ENCODE measurements around the gene QRFP. TPM values are rescaled to one million over a fixed set of nuclear protein-coding genes. Genes with fewer than 3 reads are reported as not detected.

The QRFP gene
- total RNA-seq, 2 experiments from 2014 or later, result not detected

- CTCF ChIA-PET, result no interaction called here
- H3K27me3 Mint-ChIP-seq, result peaks cover 61% of the 10 kb centered on the region
Measured at GRCh38 chr9:130937146-130938076, 40.8 kb upstream of the QRFP start.

GRCh38 chr9:130936285-130937117 lies 39.9 kb upstream of the QRFP start:
- Mint-ChIP-seq H3K27me3 (peaks cover 64% of the 10 kb centered on the region), H3K36me3 (ENCODE audit: low read depth) (no peaks in the 10 kb centered on the region), H3K9me3 (no peaks in the 10 kb centered on the region), H3K4me3 (no peak overlapping the region), H3K27ac (no peak overlapping the region), H3K4me1 (peaks cover 13% of the 10 kb centered on the region)
- ChIA-PET CTCF (no interaction called here), POLR2A (no interaction called here)
- no peak for DNase-seq

More at GRCh38 chr9:130937146-130938076, 40.8 kb upstream of the QRFP start:
- no peaks in the 10 kb centered on the region for H3K36me3 Mint-ChIP-seq (ENCODE audit: low read depth)
- peak overlapping the region; percentile 40 for H3K4me3 Mint-ChIP-seq
- no peak overlapping the region for H3K27ac Mint-ChIP-seq
- POLR2A ChIA-PET, result no interaction called here
- H3K4me1 Mint-ChIP-seq, result peaks cover 13% of the 10 kb centered on the region
- DNase-seq, result no peak
- H3K9me3 Mint-ChIP-seq, result no peaks in the 10 kb centered on the region

- peaks cover 8% of the 10 kb centered on the region for H3K4me1 Mint-ChIP-seq
- no peaks in the 10 kb centered on the region for H3K9me3 Mint-ChIP-seq
- no peak overlapping the region for H3K4me3 Mint-ChIP-seq
- no peak overlapping the region for H3K27ac Mint-ChIP-seq
- peaks cover 57% of the 10 kb centered on the region for H3K27me3 Mint-ChIP-seq
- H3K36me3 Mint-ChIP-seq (ENCODE audit: low read depth), result no peaks in the 10 kb centered on the region
- no peak for DNase-seq
- POLR2A ChIA-PET, result no interaction called here
- CTCF ChIA-PET, result no interaction called here
Measured at GRCh38 chr9:130935648-130936271, 39.1 kb upstream of the QRFP start.

GRCh38 chr9:130934702-130935647 lies 38.4 kb upstream of the QRFP start:
- no peak for DNase-seq
- Mint-ChIP-seq H3K27ac (no peak overlapping the region), H3K9me3 (no peaks in the 10 kb centered on the region), H3K4me3 (no peak overlapping the region), H3K36me3 (ENCODE audit: low read depth) (no peaks in the 10 kb centered on the region), H3K27me3 (peaks cover 52% of the 10 kb centered on the region), H3K4me1 (peaks cover 4% of the 10 kb centered on the region)
- ChIA-PET CTCF (no interaction called here), POLR2A (no interaction called here)

GRCh38 chr9:130934246-130934645 lies 37.6 kb upstream of the QRFP start:
- Mint-ChIP-seq H3K36me3 (ENCODE audit: low read depth) (no peaks in the 10 kb centered on the region), H3K4me1 (peaks cover 4% of the 10 kb centered on the region), H3K9me3 (no peaks in the 10 kb centered on the region), H3K4me3 (no peak overlapping the region), H3K27ac (no peak overlapping the region), H3K27me3 (peaks cover 51% of the 10 kb centered on the region)
- ChIA-PET CTCF (no interaction called here), POLR2A (no interaction called here)
- DNase-seq, result no peak

- H3K36me3 Mint-ChIP-seq (ENCODE audit: low read depth), result no peaks in the 10 kb centered on the region
- H3K27me3 Mint-ChIP-seq, result peaks cover 48% of the 10 kb centered on the region
- no peak overlapping the region for H3K4me3 Mint-ChIP-seq
- CTCF ChIA-PET, result no interaction called here
- DNase-seq, result no peak
- POLR2A ChIA-PET, result no interaction called here
- H3K9me3 Mint-ChIP-seq, result no peaks in the 10 kb centered on the region
- no peak overlapping the region for H3K27ac Mint-ChIP-seq
- H3K4me1 Mint-ChIP-seq, result peaks cover 3% of the 10 kb centered on the region
Measured at GRCh38 chr9:130933114-130934046, 36.8 kb upstream of the QRFP start.

GRCh38 chr9:130932255-130933079 lies 35.9 kb upstream of the QRFP start:
- H3K9me3 Mint-ChIP-seq, result no peaks in the 10 kb centered on the region
- CTCF ChIA-PET, result no interaction called here
- H3K36me3 Mint-ChIP-seq (ENCODE audit: low read depth), result no peaks in the 10 kb centered on the region
- no peaks in the 10 kb centered on the region for H3K4me1 Mint-ChIP-seq
- no peak overlapping the region for H3K4me3 Mint-ChIP-seq
- POLR2A ChIA-PET, result no interaction called here
- peaks cover 43% of the 10 kb centered on the region for H3K27me3 Mint-ChIP-seq
- DNase-seq, result no peak
- no peak overlapping the region for H3K27ac Mint-ChIP-seq

DNA sequence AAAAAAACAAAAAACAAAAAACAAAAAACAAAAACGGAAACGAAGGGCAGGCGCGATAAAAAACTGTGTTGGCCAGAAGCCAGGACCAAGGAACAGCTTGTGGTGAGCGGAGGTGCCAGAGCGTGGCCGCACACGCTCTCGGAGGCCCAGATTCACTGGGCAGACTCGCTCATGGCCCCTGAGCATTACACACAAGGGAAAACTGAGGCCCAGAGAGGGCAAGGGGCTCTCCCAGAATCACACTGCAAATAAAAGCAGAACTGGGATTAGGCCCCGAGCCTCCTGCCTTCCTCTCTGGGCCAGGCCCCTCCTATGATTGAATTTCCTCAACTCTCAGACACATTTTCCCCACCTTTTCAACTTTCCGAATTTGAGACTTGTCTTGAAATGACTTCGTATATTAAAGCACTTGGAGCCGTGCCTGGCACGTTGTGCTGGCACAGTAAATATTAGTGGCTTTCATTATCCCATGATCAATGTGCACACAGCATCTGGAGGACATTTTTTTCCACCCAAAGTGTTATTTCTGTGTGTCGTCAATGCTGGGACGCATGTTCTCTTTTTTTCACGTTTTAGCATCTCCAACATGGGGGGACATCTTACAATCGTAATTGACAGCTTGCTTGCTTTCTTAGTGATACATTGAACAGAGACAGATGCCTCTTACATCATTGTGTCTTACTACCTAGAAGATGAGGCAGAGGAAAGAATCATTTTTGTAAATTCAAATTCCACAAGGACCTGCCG lies 35.1 kb upstream of the QRFP start:
- no peak overlapping the region for H3K4me3 Mint-ChIP-seq
- ChIA-PET CTCF (no interaction called here), POLR2A (no interaction called here)
- H3K9me3 Mint-ChIP-seq, result no peaks in the 10 kb centered on the region
- H3K27ac Mint-ChIP-seq, result no peak overlapping the region
- H3K27me3 Mint-ChIP-seq, result peaks cover 35% of the 10 kb centered on the region
- no peaks in the 10 kb centered on the region for H3K36me3 Mint-ChIP-seq (ENCODE audit: low read depth)
- no peak for DNase-seq
- H3K4me1 Mint-ChIP-seq, result no peaks in the 10 kb centered on the region

DNA sequence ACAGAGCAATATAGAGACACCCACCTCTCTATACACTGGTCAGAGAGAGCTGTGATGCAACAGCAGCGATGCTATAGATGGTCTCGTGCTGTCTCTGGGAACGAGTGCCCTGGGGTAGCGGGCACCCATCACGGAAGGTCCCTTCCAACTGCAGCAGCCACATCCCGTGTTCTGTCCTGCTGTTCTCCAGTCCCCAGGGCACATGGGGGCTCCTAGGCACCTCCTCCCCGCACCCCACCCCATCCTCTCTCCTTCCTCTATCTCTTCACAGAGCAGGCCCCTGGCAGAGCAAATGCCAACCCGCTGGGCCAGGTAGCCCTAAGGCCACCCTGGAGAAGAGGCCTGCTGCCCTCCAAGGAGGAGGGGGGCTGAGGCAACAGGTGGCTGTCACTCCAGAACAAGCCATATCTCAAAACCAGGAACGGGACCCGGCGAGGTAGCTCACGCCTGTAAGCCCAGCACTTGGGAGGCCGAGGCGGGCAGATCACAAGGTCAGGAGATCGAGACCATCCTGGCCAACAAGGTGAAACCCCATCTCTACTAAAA lies 34.3 kb upstream of the QRFP start:
- ChIA-PET CTCF (interaction anchor here (0.6 kb wide), 1 partner anchor 34 kb away, joined by 3 read pairs; no protein-coding TSS in a partner anchor), POLR2A (no interaction called here)
- Mint-ChIP-seq H3K9me3 (no peaks in the 10 kb centered on the region), H3K36me3 (ENCODE audit: low read depth) (no peaks in the 10 kb centered on the region), H3K4me1 (no peaks in the 10 kb centered on the region), H3K27me3 (peaks cover 28% of the 10 kb centered on the region), H3K27ac (no peak overlapping the region), H3K4me3 (no peak overlapping the region)
- DNase-seq, result no peak

GRCh38 chr9:130930132-130930803 lies 33.7 kb upstream of the QRFP start:
- Mint-ChIP-seq H3K4me3 (no peak overlapping the region), H3K4me1 (no peaks in the 10 kb centered on the region), H3K27ac (no peak overlapping the region), H3K27me3 (peaks cover 25% of the 10 kb centered on the region), H3K9me3 (no peaks in the 10 kb centered on the region), H3K36me3 (ENCODE audit: low read depth) (no peaks in the 10 kb centered on the region)
- POLR2A ChIA-PET, result no interaction called here
- CTCF ChIA-PET, result interaction anchor here (0.6 kb wide), 1 partner anchor 35 kb away, joined by 3 read pairs; no protein-coding TSS in a partner anchor
- no peak for DNase-seq

Data from activated CD4-positive, alpha-beta T cell treated with anti-CD3 and anti-CD28 coated beads, Interleukin-2, amount 10 ng/mL, durations not matched to agents 7 days and 5 days (primary cell).